Neural cell (in vitro differentiated cells): ENCODE data around the gene C4BPB. TPM values are rescaled to one million over a fixed set of nuclear protein-coding genes. Genes with fewer than 3 reads are reported as not detected.

Experiments used
- H2AFZ ChIP-seq: fragments of 200-600, 300-800 bp; sonication (generic), shearing (Covaris generic); 2 replicates; pipeline ENCODE4 v1.6.0; 2014; ENCODE audit warnings: low read depth, mild to moderate bottlenecking, antibody characterized with exemption, low read length, moderate library complexity
- H3F3A ChIP-seq: fragments of 200-600 bp; shearing (Covaris generic); 2 replicates; pipeline ENCODE4 v1.6.1; 2016; ENCODE audit warnings: mild to moderate bottlenecking, moderate library complexity, mixed read lengths, antibody characterized with exemption, low read length; ENCODE audit not compliant: insufficient read depth, poor library complexity, severe bottlenecking
- H3K27ac ChIP-seq: fragments of 200-600, 300-800 bp; sonication (generic), shearing (Covaris generic); 2 replicates; pipeline ENCODE4 v1.5.1; 2014; ENCODE audit warnings: mild to moderate bottlenecking, low read length, moderate library complexity
- H3K27me3 ChIP-seq: fragments of 300-800, 200-600 bp; sonication (generic), shearing (Covaris generic); 2 replicates; pipeline ENCODE4 v1.6.0; 2014; ENCODE audit warnings: mild to moderate bottlenecking, low read depth, low read length, moderate library complexity; ENCODE audit not compliant: insufficient read depth
- H3K36me3 ChIP-seq: fragments of 300-800, 200-600 bp; sonication (generic), shearing (Covaris generic); 2 replicates; pipeline ENCODE4 v1.5.1; 2014; ENCODE audit warnings: mild to moderate bottlenecking, antibody characterized with exemption, low read length, moderate library complexity; ENCODE audit not compliant: insufficient read depth
- H3K4me2 ChIP-seq: fragments of 300-800, 200-600 bp; sonication (generic), shearing (Covaris generic); 2 replicates; pipeline ENCODE4 v1.6.0; 2014; ENCODE audit warnings: mild to moderate bottlenecking, low read length
- H3K4me3 ChIP-seq: fragments of 300-800, 200-600 bp; sonication (generic), shearing (Covaris generic); 2 replicates; pipeline ENCODE4 v1.5.1; 2014; ENCODE audit warnings: mild to moderate bottlenecking, low read length, moderate library complexity
- H3K79me2 ChIP-seq: fragments of 200-600 bp; shearing (Covaris generic); replicated peaks from 2 replicates; pipeline ENCODE4 v1.6.0; 2014; ENCODE audit warnings: mild to moderate bottlenecking, low read length, moderate library complexity; ENCODE audit not compliant: insufficient read depth
- H3K9ac ChIP-seq: fragments of 300-800, 200-600 bp; sonication (generic), shearing (Covaris generic); 2 replicates; pipeline ENCODE4 v1.6.1; 2016; ENCODE audit warnings: mild to moderate bottlenecking, low read length, mixed read lengths
- H3K9me2 ChIP-seq: fragments of 200-600 bp; shearing (Covaris generic); 2 replicates; pipeline ENCODE4 v1.6.1; 2016; ENCODE audit warnings: mild to moderate bottlenecking, low read length, mixed read lengths; ENCODE audit not compliant: insufficient read depth
- H3K9me3 ChIP-seq: fragments of 200-600, 300-800 bp; sonication (generic), shearing (Covaris generic); 2 replicates; pipeline ENCODE4 v1.6.1; 2016; ENCODE audit warnings: mild to moderate bottlenecking, mixed run types, low read length, moderate library complexity, mixed read lengths
- H4K20me1 ChIP-seq: fragments of 200-600 bp; shearing (Covaris generic); 2 replicates; pipeline ENCODE4 v1.6.1; 2016; ENCODE audit warnings: mild to moderate bottlenecking, mixed run types; ENCODE audit not compliant: insufficient read depth
- CTCF ChIP-seq: fragments of 450-650 bp; IDR thresholded peaks from 2 replicates; pipeline ENCODE4 v1.5.1; 2014; ENCODE audit warnings: antibody characterized with exemption, mild to moderate bottlenecking, moderate library complexity; ENCODE audit not compliant: poor library complexity, severe bottlenecking
- EP300 ChIP-seq: fragments of 450-650 bp; conservative IDR thresholded peaks from 2 replicates; pipeline ENCODE4 v1.6.1; 2014; ENCODE audit warnings: antibody characterized with exemption, mild to moderate bottlenecking, moderate library complexity; ENCODE audit not compliant: poor library complexity, severe bottlenecking
- EZH2 ChIP-seq: fragments of 200-600, 300-800 bp; shearing (Covaris generic), sonication (generic); IDR thresholded peaks from 2 replicates; pipeline ENCODE4 v1.6.1; 2014; ENCODE audit warnings: antibody characterized with exemption, low read length, borderline replicate concordance, mild to moderate bottlenecking; ENCODE audit not compliant: insufficient read depth, poor library complexity, severe bottlenecking
- MXI1 ChIP-seq: fragments of 450-650 bp; conservative IDR thresholded peaks from 2 replicates; pipeline ENCODE4 v1.6.1; 2014; ENCODE audit warnings: antibody characterized with exemption, mild to moderate bottlenecking; ENCODE audit not compliant: poor library complexity, severe bottlenecking
- POLR2AphosphoS5 ChIP-seq: IDR thresholded peaks from 2 replicates; pipeline ENCODE4 v1.6.1; 2012
- RAD21 ChIP-seq: fragments of 450-650 bp; conservative IDR thresholded peaks from 2 replicates; pipeline ENCODE4 v1.6.1; 2014; ENCODE audit warnings: antibody characterized with exemption, mild to moderate bottlenecking, moderate library complexity
- REST ChIP-seq: IDR thresholded peaks from 2 replicates; pipeline ENCODE4 v1.6.1; 2012; ENCODE audit warnings: borderline replicate concordance
- SMC3 ChIP-seq: fragments of 450-650 bp; conservative IDR thresholded peaks from 2 replicates; pipeline ENCODE4 v1.6.1; 2014; ENCODE audit warnings: antibody characterized with exemption, mild to moderate bottlenecking, moderate library complexity; ENCODE audit not compliant: poor library complexity
- TAF1 ChIP-seq: IDR thresholded peaks from 2 replicates; pipeline ENCODE4 v1.6.1; 2012; ENCODE audit warnings: low read depth
- polyA plus RNA-seq: library from polyadenylated mRNA; depleted of rRNA; stranded (reverse); fragments of >200 nt; gene quantifications from 2 replicates; pipeline ENCODE4 v1.2.3, GENCODE V29; 2014

The C4BPB gene
- polyA plus RNA-seq, 1 donor from 2014 or later: not detected

GRCh38 chr1:207072233-207072632 is 16.4 kb upstream of the C4BPB start:
- no peak overlapping the region for H3K4me3 ChIP-seq
- H2AFZ ChIP-seq: no peak overlapping the region
- H3F3A ChIP-seq: no peaks in the 10 kb centered on the region
- H3K79me2 ChIP-seq: no peaks in the 10 kb centered on the region
- H3K27me3 ChIP-seq: no peaks in the 10 kb centered on the region
- no peak for TF ChIP-seq POLR2AphosphoS5
- TF ChIP-seq EP300: no peak
- TF ChIP-seq EZH2: no peak
- no peak for TF ChIP-seq CTCF
- no peak for TF ChIP-seq SMC3
- TF ChIP-seq TAF1: no peak
- TF ChIP-seq MXI1: no peak
- TF ChIP-seq REST: no peak
- TF ChIP-seq RAD21: no peak
- no peaks in the 10 kb centered on the region for H3K9me3 ChIP-seq
- H4K20me1 ChIP-seq: no peaks in the 10 kb centered on the region
- no peaks in the 10 kb centered on the region for H3K9me2 ChIP-seq
- H3K27ac ChIP-seq: no peak overlapping the region
- no peak overlapping the region for H3K4me2 ChIP-seq
- H3K9ac ChIP-seq: no peak overlapping the region
- H3K36me3 ChIP-seq: no peaks in the 10 kb centered on the region

- no peak overlapping the region for H3K9ac ChIP-seq
- no peak overlapping the region for H3K4me2 ChIP-seq
- H3K27ac ChIP-seq: no peak overlapping the region
- no peaks in the 10 kb centered on the region for H3K27me3 ChIP-seq
- H4K20me1 ChIP-seq: no peaks in the 10 kb centered on the region
- no peak overlapping the region for H2AFZ ChIP-seq
- no peaks in the 10 kb centered on the region for H3K9me3 ChIP-seq
- H3K79me2 ChIP-seq: no peaks in the 10 kb centered on the region
- H3K4me3 ChIP-seq: no peak overlapping the region
- H3K9me2 ChIP-seq: no peaks in the 10 kb centered on the region
- H3F3A ChIP-seq: no peaks in the 10 kb centered on the region
- no peak for TF ChIP-seq POLR2AphosphoS5
- no peak for TF ChIP-seq SMC3
- no peak for TF ChIP-seq CTCF
- TF ChIP-seq REST: no peak
- TF ChIP-seq EP300: no peak
- TF ChIP-seq TAF1: no peak
- TF ChIP-seq MXI1: no peak
- H3K36me3 ChIP-seq: no peaks in the 10 kb centered on the region
Observed at GRCh38 chr1:207073906-207074820, 14.5 kb upstream of the C4BPB start.
